Measurements from ENCODE around the gene EMP2. TPM values are rescaled to one million over a fixed set of nuclear protein-coding genes. Genes with fewer than 3 reads are reported as not detected.
"Not testable (repeated sequence)": the region's sequence is repeated elsewhere in the genome, so short reads cannot be mapped to it uniquely, and the experiment has no call there.

Gene EMP2
- total RNA-seq: 100 to 1,000 TPM; 133 to 143 TPM
- 10 to 100 TPM; 18.9 to 52.6 TPM for polyA plus RNA-seq
- long read RNA-seq, donor 1, full-length matches to known transcripts: 30 of 72 reads
- long read RNA-seq, donor 1, partial matches to known transcripts: 3 of 72 reads
- long read RNA-seq, donor 1, other reads (novel, unspliced or antisense): 39 of 72 reads
- long read RNA-seq, donor 2, full-length matches to known transcripts: 44 of 61 reads
- long read RNA-seq, donor 2, partial matches to known transcripts: 2 of 61 reads
- long read RNA-seq, donor 2, other reads (novel, unspliced or antisense): 15 of 61 reads

GRCh38 chr16:10579965-10580882 lies at the start of gene EMP2:
EMP2 (minus strand) TSS chr16:10580598; CDS start chr16:10547617, 32,981 bp downstream.
- H3K9me3 ChIP-seq (ENCODE audit: control insufficient read depth, low read length): no peaks in the 10 kb centered on the region
- H3K4me3 ChIP-seq (ENCODE audit: low read length in 2 of 2): peak within 1 kb of the TSS; percentile 79 to 90
- DNase-seq (peak; percentile 88 to 96), ATAC-seq (ENCODE audit: low FRiP score) (peak; percentile 95)
- peak within 1 kb of the TSS; percentile 58 to 88 for H3K27ac ChIP-seq (ENCODE audit: low read depth in 1 of 2, low read length in 2 of 2)
- intact Hi-C loops (cut with DNase I): loop anchor here in 1 of 2 donors (1.0 to 5.0 kb wide), 5 partner anchors 21 to 313 kb away; no protein-coding TSS in a partner anchor
- H3K27me3 ChIP-seq (ENCODE audit: control insufficient read depth in 1 of 2, insufficient read depth in 2 of 2, low read length in 1 of 2): no peaks in the 10 kb centered on the region
- H3K36me3 ChIP-seq (ENCODE audit: control insufficient read depth in 1 of 2, insufficient read depth in 2 of 2, low read length in 1 of 2): no peaks in the 10 kb centered on the region
- no peaks in the 10 kb centered on the region for H3K4me1 ChIP-seq (ENCODE audit: control insufficient read depth in 1 of 2, insufficient read depth in 2 of 2, low read length in 2 of 2)
- WGBS, 2 donors: 1% methylated on average over 60 to 91 of the region's 91 CpGs

- DNase-seq (no peak), ATAC-seq (ENCODE audit: low FRiP score) (no peak)
- peaks cover 4% of the 10 kb centered on the region for H3K9me3 ChIP-seq (ENCODE audit: control insufficient read depth, low read length)
- WGBS, 2 donors: 62 to 65% methylated on average over 6 of the region's 6 CpGs
- H3K27ac ChIP-seq (ENCODE audit: low read depth in 1 of 2, low read length in 2 of 2): no peak overlapping the region
- no peaks in the 10 kb centered on the region for H3K27me3 ChIP-seq (ENCODE audit: control insufficient read depth in 1 of 2, insufficient read depth in 2 of 2, low read length in 1 of 2)
- H3K4me1 ChIP-seq (ENCODE audit: control insufficient read depth in 1 of 2, insufficient read depth in 2 of 2, low read length in 2 of 2): no peaks in the 10 kb centered on the region
- H3K36me3 ChIP-seq (ENCODE audit: control insufficient read depth in 1 of 2, insufficient read depth in 2 of 2, low read length in 1 of 2): no peaks in the 10 kb centered on the region
- intact Hi-C loops (cut with DNase I): no loop called here
- H3K4me3 ChIP-seq (ENCODE audit: low read length in 2 of 2): no peak overlapping the region
Measured at GRCh38 chr16:10629592-10629963, 49.2 kb upstream of the EMP2 start.

- DNase-seq (no peak), ATAC-seq (ENCODE audit: low FRiP score) (no peak)
- Histone ChIP-seq H3K4me1 (ENCODE audit: control insufficient read depth in 1 of 2, insufficient read depth in 2 of 2, low read length in 2 of 2) (no peaks in the 10 kb centered on the region), H3K36me3 (ENCODE audit: control insufficient read depth in 1 of 2, insufficient read depth in 2 of 2, low read length in 1 of 2) (no peaks in the 10 kb centered on the region), H3K9me3 (ENCODE audit: control insufficient read depth, low read length) (no peaks in the 10 kb centered on the region), H3K4me3 (ENCODE audit: low read length in 2 of 2) (no peak overlapping the region), H3K27ac (ENCODE audit: low read depth in 1 of 2, low read length in 2 of 2) (no peak overlapping the region), H3K27me3 (ENCODE audit: control insufficient read depth in 1 of 2, insufficient read depth in 2 of 2, low read length in 1 of 2) (no peaks in the 10 kb centered on the region)
- intact Hi-C loops (cut with DNase I): no loop called here
- WGBS, 2 donors: 80 to 83% methylated on average over 12 of the region's 12 CpGs
Measured at GRCh38 chr16:10625595-10626357, 45.4 kb upstream of the EMP2 start.

GRCh38 chr16:10624527-10624926 lies 44.1 kb upstream of the EMP2 start:
- no peak for DNase-seq
- intact Hi-C loops (cut with DNase I): no loop called here
- Histone ChIP-seq H3K4me1 (ENCODE audit: control insufficient read depth in 1 of 2, insufficient read depth in 2 of 2, low read length in 2 of 2) (no peaks in the 10 kb centered on the region), H3K9me3 (ENCODE audit: control insufficient read depth, low read length) (no peaks in the 10 kb centered on the region), H3K27me3 (ENCODE audit: control insufficient read depth in 1 of 2, insufficient read depth in 2 of 2, low read length in 1 of 2) (no peaks in the 10 kb centered on the region), H3K4me3 (ENCODE audit: low read length in 2 of 2) (no peak overlapping the region), H3K27ac (ENCODE audit: low read depth in 1 of 2, low read length in 2 of 2) (no peak overlapping the region), H3K36me3 (ENCODE audit: control insufficient read depth in 1 of 2, insufficient read depth in 2 of 2, low read length in 1 of 2) (no peaks in the 10 kb centered on the region)
- 84 to 89% methylated on average over 6 of the region's 6 CpGs for WGBS, 2 donors
- no peak for ATAC-seq (ENCODE audit: low FRiP score)

GRCh38 chr16:10623059-10623458 lies 42.7 kb upstream of the EMP2 start:
- Histone ChIP-seq H3K9me3 (ENCODE audit: control insufficient read depth, low read length) (no peaks in the 10 kb centered on the region), H3K27me3 (ENCODE audit: control insufficient read depth in 1 of 2, insufficient read depth in 2 of 2, low read length in 1 of 2) (no peaks in the 10 kb centered on the region), H3K36me3 (ENCODE audit: control insufficient read depth in 1 of 2, insufficient read depth in 2 of 2, low read length in 1 of 2) (no peaks in the 10 kb centered on the region), H3K27ac (ENCODE audit: low read depth in 1 of 2, low read length in 2 of 2) (no peak overlapping the region), H3K4me1 (ENCODE audit: control insufficient read depth in 1 of 2, insufficient read depth in 2 of 2, low read length in 2 of 2) (no peaks in the 10 kb centered on the region), H3K4me3 (ENCODE audit: low read length in 2 of 2) (no peak overlapping the region)
- 85 to 88% methylated on average over 3 of the region's 3 CpGs for WGBS, 2 donors
- intact Hi-C loops (cut with DNase I): no loop called here
- ATAC-seq (ENCODE audit: low FRiP score) (no peak), DNase-seq (no peak)

- intact Hi-C loops (cut with DNase I): no loop called here
- Histone ChIP-seq H3K9me3 (ENCODE audit: control insufficient read depth, low read length) (no peaks in the 10 kb centered on the region), H3K4me1 (ENCODE audit: control insufficient read depth in 1 of 2, insufficient read depth in 2 of 2, low read length in 2 of 2) (no peaks in the 10 kb centered on the region), H3K27me3 (ENCODE audit: control insufficient read depth in 1 of 2, insufficient read depth in 2 of 2, low read length in 1 of 2) (no peaks in the 10 kb centered on the region), H3K4me3 (ENCODE audit: low read length in 2 of 2) (no peak overlapping the region), H3K36me3 (ENCODE audit: control insufficient read depth in 1 of 2, insufficient read depth in 2 of 2, low read length in 1 of 2) (no peaks in the 10 kb centered on the region), H3K27ac (ENCODE audit: low read depth in 1 of 2, low read length in 2 of 2) (no peak overlapping the region)
- 68 to 76% methylated on average over 19 of the region's 19 CpGs for WGBS, 2 donors
- DNase-seq (no peak), ATAC-seq (ENCODE audit: low FRiP score) (no peak)
Measured at GRCh38 chr16:10622036-10622921, 41.9 kb upstream of the EMP2 start.

- H3K36me3 ChIP-seq (ENCODE audit: control insufficient read depth in 1 of 2, insufficient read depth in 2 of 2, low read length in 1 of 2); H3K27me3 ChIP-seq (ENCODE audit: control insufficient read depth in 1 of 2, insufficient read depth in 2 of 2, low read length in 1 of 2); intact Hi-C loops (cut with DNase I); ATAC-seq (ENCODE audit: low FRiP score); DNase-seq; H3K9me3 ChIP-seq (ENCODE audit: control insufficient read depth, low read length); H3K27ac ChIP-seq (ENCODE audit: low read depth in 1 of 2, low read length in 2 of 2); H3K4me1 ChIP-seq (ENCODE audit: control insufficient read depth in 1 of 2, insufficient read depth in 2 of 2, low read length in 2 of 2); H3K4me3 ChIP-seq (ENCODE audit: low read length in 2 of 2): not testable (repeated sequence)
- 96% methylated on average over 7 of the region's 7 CpGs for WGBS, 2 donors
Measured at GRCh38 chr16:10621216-10621949, 41.0 kb upstream of the EMP2 start.
